Vagina (tissue), 2 donors: Measurements from ENCODE around the gene ASB6. TPM values are rescaled to one million over a fixed set of nuclear protein-coding genes. Genes with fewer than 3 reads are reported as not detected.

Experiments
- DNase-seq, 2 donors: peaks; one replicate each; pipeline ENCODE4 v3.0.0-alpha.2; 2017; ENCODE audit errors: extremely low spot score in 2 of 2
- H3K27ac ChIP-seq: fragments of 200-600 bp; sonication (generic); one replicate; pipeline ENCODE4 v1.5.1; 2019
- H3K27me3 ChIP-seq: fragments of 200-600 bp; sonication (generic); one replicate; pipeline ENCODE4 v1.5.1; 2019
- H3K36me3 ChIP-seq, 2 donors: fragments of 200-600 bp; sonication (generic); one replicate each; pipeline ENCODE4 v1.5.1; 2017 to 2019
- H3K4me1 ChIP-seq: fragments of 200-600 bp; sonication (generic); one replicate; pipeline ENCODE4 v1.5.1; 2019
- H3K4me3 ChIP-seq, 2 donors: fragments of 200-600 bp; sonication (generic); 1 replicate in 1 of 2; 2 replicates in 1 of 2; pipeline ENCODE4 v1.5.1; 2016 to 2019
- H3K9me3 ChIP-seq: fragments of 200-600 bp; sonication (generic); one replicate; pipeline ENCODE4 v1.5.1; 2019
- POLR2A ChIP-seq, 2 donors: fragments of 450-650 bp; IDR thresholded peaks; one replicate each; pipeline ENCODE4 v1.6.1; 2017; ENCODE audit warnings: antibody characterized with exemption in 2 of 2, mild to moderate bottlenecking in 2 of 2, moderate library complexity in 2 of 2
- POLR2AphosphoS5 ChIP-seq, 2 donors: sonication (generic); formaldehyde crosslinking; IDR thresholded peaks; one replicate each; pipeline ENCODE4 v1.9.0; 2017; ENCODE audit warnings: antibody characterized with exemption in 2 of 2, mild to moderate bottlenecking in 2 of 2, low read depth in 1 of 2; ENCODE audit not compliant: insufficient read depth in 1 of 2
- intact Hi-C: fragments of 100-400 bp; cut with DNase I; formaldehyde crosslinking; loops from one replicate; pipeline ENCODE4 v1.15.1; 2023
- total RNA-seq: library from RNA; depleted of rRNA; stranded (reverse); fragments of >200 nt; gene quantifications from one replicate; pipeline ENCODE4 v1.2.3, GENCODE V29; 2016
- TF ChIP-seq, protein P1 (sequence below), 3 experiments: fragments of 450-650 bp in 2 of 3; fragments of 200-600 bp in 1 of 3; sonication (generic) in 1 of 3; IDR thresholded peaks; one replicate each; pipeline ENCODE4 v1.5.1; 2017 to 2019; ENCODE audit warnings: antibody characterized with exemption in 3 of 3, mild to moderate bottlenecking in 2 of 3, moderate library complexity in 2 of 3

The ASB6 gene
- total RNA-seq, 1 donor from 2014 or later: 18.9 TPM

GRCh38 chr9:129612815-129613519 is 29.0 kb downstream of the ASB6 start:
- Histone ChIP-seq H3K36me3 (no peaks in the 10 kb centered on the region), H3K27ac (no peak overlapping the region), H3K9me3 (no peaks in the 10 kb centered on the region), H3K27me3 (no peaks in the 10 kb centered on the region), H3K4me3 (no peak overlapping the region), H3K4me1 (peaks cover 34% of the 10 kb centered on the region)
- intact Hi-C loops: no loop called here
- TF ChIP-seq POLR2AphosphoS5 (IDR thresholded peaks at IDR 0.05; ENCODE audit: insufficient read depth in 1 of 2, low read depth in 1 of 2): no peak
- TF ChIP-seq, protein P1, sequence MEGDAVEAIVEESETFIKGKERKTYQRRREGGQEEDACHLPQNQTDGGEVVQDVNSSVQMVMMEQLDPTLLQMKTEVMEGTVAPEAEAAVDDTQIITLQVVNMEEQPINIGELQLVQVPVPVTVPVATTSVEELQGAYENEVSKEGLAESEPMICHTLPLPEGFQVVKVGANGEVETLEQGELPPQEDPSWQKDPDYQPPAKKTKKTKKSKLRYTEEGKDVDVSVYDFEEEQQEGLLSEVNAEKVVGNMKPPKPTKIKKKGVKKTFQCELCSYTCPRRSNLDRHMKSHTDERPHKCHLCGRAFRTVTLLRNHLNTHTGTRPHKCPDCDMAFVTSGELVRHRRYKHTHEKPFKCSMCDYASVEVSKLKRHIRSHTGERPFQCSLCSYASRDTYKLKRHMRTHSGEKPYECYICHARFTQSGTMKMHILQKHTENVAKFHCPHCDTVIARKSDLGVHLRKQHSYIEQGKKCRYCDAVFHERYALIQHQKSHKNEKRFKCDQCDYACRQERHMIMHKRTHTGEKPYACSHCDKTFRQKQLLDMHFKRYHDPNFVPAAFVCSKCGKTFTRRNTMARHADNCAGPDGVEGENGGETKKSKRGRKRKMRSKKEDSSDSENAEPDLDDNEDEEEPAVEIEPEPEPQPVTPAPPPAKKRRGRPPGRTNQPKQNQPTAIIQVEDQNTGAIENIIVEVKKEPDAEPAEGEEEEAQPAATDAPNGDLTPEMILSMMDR (IDR thresholded peaks at IDR 0.05): no peak
- no peak for TF ChIP-seq POLR2A (IDR thresholded peaks at IDR 0.05)
- DNase-seq: no peak

- Histone ChIP-seq H3K27me3 (no peaks in the 10 kb centered on the region), H3K4me1 (peaks cover 42% of the 10 kb centered on the region), H3K9me3 (no peaks in the 10 kb centered on the region), H3K36me3 (no peaks in the 10 kb centered on the region), H3K4me3 (no peak overlapping the region), H3K27ac (peak overlapping the region; percentile 95)
- TF ChIP-seq, protein P1 (IDR thresholded peaks at IDR 0.05): no peak
- no peak for TF ChIP-seq POLR2AphosphoS5 (IDR thresholded peaks at IDR 0.05; ENCODE audit: insufficient read depth in 1 of 2, low read depth in 1 of 2)
- TF ChIP-seq POLR2A (IDR thresholded peaks at IDR 0.05): no peak
- DNase-seq: no peak
- intact Hi-C loops: no loop called here
Observed at GRCh38 chr9:129612123-129612522, 29.8 kb downstream of the ASB6 start.

DNA sequence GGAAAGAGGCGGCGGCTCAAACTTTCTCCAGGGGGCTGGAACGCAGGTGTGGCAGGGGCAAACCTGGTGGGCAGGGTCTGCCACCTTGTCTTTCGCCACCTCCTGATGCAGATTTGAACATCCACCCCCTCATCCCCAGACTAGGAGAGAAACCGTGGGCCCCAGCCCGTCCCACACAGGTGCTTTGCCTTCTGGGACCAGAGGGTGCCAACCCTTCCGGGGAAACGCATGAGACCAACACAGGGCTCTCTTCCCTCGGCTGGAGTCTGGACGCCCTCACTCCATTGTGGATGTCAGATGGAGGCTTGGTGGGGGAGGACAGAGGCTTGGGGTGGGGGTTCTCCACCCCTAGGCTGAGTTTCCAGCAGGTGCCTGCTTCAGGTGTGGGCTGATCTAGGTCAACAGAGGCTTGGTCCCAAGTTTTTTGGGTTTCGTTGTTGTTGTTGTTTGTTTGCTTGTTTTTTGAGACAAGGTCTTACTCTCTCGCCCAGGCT is 30.6 kb downstream of the ASB6 start:
- H3K27me3 ChIP-seq: no peaks in the 10 kb centered on the region
- intact Hi-C loops: loop anchor here (2.0 kb wide), 2 partner anchors 437 to 473 kb away; no protein-coding TSS in a partner anchor
- no peak for DNase-seq
- TF ChIP-seq, protein P1 (IDR thresholded peaks at IDR 0.05): no peak
- TF ChIP-seq POLR2AphosphoS5 (IDR thresholded peaks at IDR 0.05; ENCODE audit: insufficient read depth in 1 of 2, low read depth in 1 of 2) (no peak), POLR2A (IDR thresholded peaks at IDR 0.05) (no peak)
- H3K27ac ChIP-seq: peak overlapping the region; percentile 95
- peaks cover 50% of the 10 kb centered on the region for H3K4me1 ChIP-seq
- H3K4me3 ChIP-seq: peak overlapping the region; percentile 54 to 75
- H3K36me3 ChIP-seq: no peaks in the 10 kb centered on the region
- H3K9me3 ChIP-seq: no peaks in the 10 kb centered on the region

- Histone ChIP-seq H3K36me3 (no peaks in the 10 kb centered on the region), H3K27ac (peak overlapping the region; percentile 95), H3K9me3 (no peaks in the 10 kb centered on the region), H3K27me3 (no peaks in the 10 kb centered on the region), H3K4me3 (peak overlapping the region; percentile 54 to 75), H3K4me1 (peaks cover 52% of the 10 kb centered on the region)
- TF ChIP-seq, protein P1 (IDR thresholded peaks at IDR 0.05): peak; percentile 97 to 99 (median 98)
- TF ChIP-seq POLR2AphosphoS5 (IDR thresholded peaks at IDR 0.05; ENCODE audit: insufficient read depth in 1 of 2, low read depth in 1 of 2) (peak in 1 of 2 donors; percentile 42), POLR2A (IDR thresholded peaks at IDR 0.05) (no peak)
- no peak for DNase-seq
- intact Hi-C loops: loop anchor here (1.0 to 2.0 kb wide), 3 partner anchors 41 to 472 kb away; no protein-coding TSS in a partner anchor
Observed at GRCh38 chr9:129610473-129611306, 31.3 kb downstream of the ASB6 start.
